Rectal smooth muscle tissue (tissue), 1 donor: ENCODE data around the gene ATG4D.
"Not testable (repeated sequence)": the region's sequence is repeated elsewhere in the genome, so short reads cannot be mapped to it uniquely, and the experiment has no call there.

Source experiments
- H3K27ac ChIP-seq: one replicate; pipeline ENCODE4 v1.7.0; 2013; ENCODE audit warnings: low read depth, low read length, inconsistent platforms
- H3K27me3 ChIP-seq: one replicate; pipeline ENCODE4 v1.7.0; 2013; ENCODE audit warnings: low read length; ENCODE audit not compliant: control insufficient read depth, insufficient read depth
- H3K36me3 ChIP-seq: one replicate; pipeline ENCODE4 v1.7.0; 2013; ENCODE audit warnings: low read length; ENCODE audit not compliant: control insufficient read depth, insufficient read depth
- H3K4me1 ChIP-seq: one replicate; pipeline ENCODE4 v1.7.0; 2013; ENCODE audit warnings: low read length; ENCODE audit not compliant: control insufficient read depth, insufficient read depth
- H3K4me3 ChIP-seq: one replicate; pipeline ENCODE4 v1.7.0; 2013; ENCODE audit warnings: low read length
- H3K9ac ChIP-seq: one replicate; pipeline ENCODE4 v1.7.0; 2013; ENCODE audit warnings: low read length

ATG4D gene

DNA sequence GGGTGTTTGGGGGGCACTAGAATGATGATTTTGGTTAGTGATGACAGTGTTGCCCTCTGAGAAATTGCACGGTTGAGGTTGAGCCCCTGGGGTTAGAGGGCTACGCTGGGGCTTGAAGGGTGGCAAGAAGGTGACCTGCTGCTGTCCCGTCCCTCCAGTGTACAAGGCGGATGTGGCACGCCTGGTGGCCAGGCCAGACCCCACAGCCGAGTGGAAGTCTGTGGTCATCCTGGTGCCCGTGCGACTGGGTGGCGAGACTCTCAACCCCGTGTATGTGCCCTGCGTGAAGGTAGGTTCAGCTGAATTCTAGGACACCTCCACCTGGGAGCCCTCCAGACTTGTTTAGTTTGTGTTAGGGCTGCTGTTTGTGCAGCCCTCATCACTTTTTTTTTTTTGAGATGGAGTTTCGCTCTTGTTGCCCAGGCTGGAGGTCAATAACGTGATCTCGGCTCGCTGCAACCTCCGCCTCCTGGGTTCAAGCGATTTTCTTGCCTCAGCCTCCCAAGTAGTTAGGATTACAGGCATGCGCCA, 5.1 kb downstream of the ATG4D start:
- Histone ChIP-seq H3K4me3 (no peak overlapping the region), H3K36me3 (peaks cover 23% of the 10 kb centered on the region), H3K9ac (no peak overlapping the region), H3K27ac (no peak overlapping the region), H3K4me1 (peaks cover 7% of the 10 kb centered on the region), H3K27me3 (no peaks in the 10 kb centered on the region)

GRCh38 chr19:10549733-10550132, 6.0 kb downstream of the ATG4D start:
- no peak overlapping the region for H3K4me3 ChIP-seq
- no peaks in the 10 kb centered on the region for H3K27me3 ChIP-seq
- H3K27ac ChIP-seq = no peak overlapping the region
- H3K4me1 ChIP-seq = peaks cover 4% of the 10 kb centered on the region
- peaks cover 30% of the 10 kb centered on the region for H3K36me3 ChIP-seq
- H3K9ac ChIP-seq = no peak overlapping the region

DNA sequence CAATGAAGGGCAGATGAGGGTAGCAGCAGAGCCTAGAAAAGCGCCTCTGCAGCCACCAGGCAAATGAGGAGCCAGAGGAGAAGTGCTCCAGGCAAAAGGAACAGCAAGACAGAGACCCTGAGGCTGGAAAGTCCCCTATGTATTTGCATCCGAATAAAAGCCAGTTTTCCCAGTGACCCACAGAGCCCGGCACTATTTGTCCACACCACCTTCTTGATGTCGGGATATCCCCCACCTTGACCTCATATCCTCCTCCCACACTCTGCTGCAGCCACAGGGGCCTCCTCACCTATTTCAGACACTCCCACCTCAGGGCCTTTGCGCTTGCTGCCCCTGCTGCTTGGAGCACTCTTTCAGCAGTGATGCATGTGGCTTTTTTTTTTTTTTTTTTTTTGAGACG, 6.6 kb downstream of the ATG4D start:
- Histone ChIP-seq H3K36me3 (peaks cover 30% of the 10 kb centered on the region), H3K27ac (no peak overlapping the region), H3K27me3 (no peaks in the 10 kb centered on the region), H3K4me3 (no peak overlapping the region), H3K4me1 (no peaks in the 10 kb centered on the region), H3K9ac (no peak overlapping the region)

DNA sequence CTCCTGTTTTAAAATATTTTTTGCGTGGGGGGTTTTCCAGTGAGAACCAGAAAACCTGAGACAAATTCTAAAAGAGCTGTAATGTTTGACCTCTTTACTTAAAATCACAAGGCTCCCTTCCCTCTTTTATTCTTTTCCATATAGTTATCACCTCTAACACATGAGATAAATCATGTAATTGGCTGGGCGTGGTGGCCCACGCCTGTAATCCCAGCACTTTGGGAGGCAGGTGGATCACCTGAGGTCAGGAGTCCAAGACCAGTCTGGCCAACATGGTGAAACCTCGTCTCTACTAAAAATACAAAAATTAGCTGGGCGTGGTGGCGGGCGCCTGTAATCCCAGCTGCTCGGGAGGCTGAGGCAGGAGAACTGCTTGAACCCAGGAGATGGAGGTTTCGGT, 7.3 kb downstream of the ATG4D start:
- H3K36me3 ChIP-seq = peaks cover 35% of the 10 kb centered on the region
- H3K27me3 ChIP-seq, H3K4me3 ChIP-seq, H3K4me1 ChIP-seq, H3K9ac ChIP-seq, H3K27ac ChIP-seq: not testable (repeated sequence)

DNA sequence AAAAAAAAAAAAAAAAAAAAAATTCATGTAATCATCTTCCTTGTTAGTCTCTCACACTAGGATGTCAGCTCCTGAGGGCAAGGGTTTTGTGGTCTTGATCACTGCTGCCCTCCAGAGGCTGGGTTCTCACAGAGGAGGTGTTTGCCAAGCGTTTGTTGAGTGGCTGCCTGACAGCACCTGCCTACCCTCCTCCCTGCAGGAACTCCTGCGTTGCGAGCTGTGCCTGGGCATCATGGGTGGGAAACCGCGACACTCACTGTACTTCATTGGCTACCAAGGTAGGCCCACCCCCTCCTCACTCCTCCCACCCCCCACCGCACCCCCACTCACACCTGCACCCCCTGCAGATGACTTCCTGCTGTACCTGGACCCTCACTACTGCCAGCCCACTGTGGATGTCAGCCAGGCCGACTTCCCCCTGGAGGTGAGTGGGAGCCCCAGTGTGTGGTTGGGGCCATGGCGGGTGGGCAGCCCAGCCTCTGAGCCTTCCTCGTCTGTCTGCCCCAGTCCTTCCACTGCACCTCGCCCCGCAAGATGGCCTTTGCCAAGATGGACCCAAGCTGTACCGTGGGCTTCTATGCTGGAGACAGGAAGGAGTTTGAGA, 8.1 kb downstream of the ATG4D start:
- H3K4me3 ChIP-seq = no peak overlapping the region
- peaks cover 35% of the 10 kb centered on the region for H3K36me3 ChIP-seq
- H3K27me3 ChIP-seq = no peaks in the 10 kb centered on the region
- no peaks in the 10 kb centered on the region for H3K4me1 ChIP-seq
- H3K9ac ChIP-seq = no peak overlapping the region
- H3K27ac ChIP-seq = no peak overlapping the region

DNA sequence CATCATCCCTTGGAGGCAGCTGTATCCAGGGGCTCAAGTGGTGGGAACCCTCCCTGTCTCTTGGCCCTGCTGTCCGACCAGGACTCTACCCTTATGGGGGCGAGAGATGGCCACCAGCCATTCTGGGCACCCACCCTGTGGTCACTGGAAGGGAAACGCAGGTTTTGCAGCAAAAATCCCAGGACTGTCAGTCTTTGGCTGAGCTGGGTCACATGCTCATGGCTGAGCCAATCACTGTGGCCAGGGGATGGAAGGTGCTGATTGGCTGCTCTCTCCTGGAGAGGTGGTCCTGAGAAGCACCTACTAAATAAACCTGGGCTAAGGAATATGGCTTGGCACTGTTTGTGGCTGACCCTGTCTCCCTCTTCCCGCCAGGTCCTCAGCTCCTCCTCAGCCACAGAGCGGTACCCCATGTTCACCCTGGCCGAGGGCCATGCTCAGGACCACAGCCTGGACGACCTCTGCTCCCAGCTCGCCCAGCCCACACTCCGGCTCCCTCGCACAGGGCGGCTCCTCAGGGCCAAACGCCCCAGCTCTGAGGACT, 8.9 kb downstream of the ATG4D start:
- Histone ChIP-seq H3K27me3 (no peaks in the 10 kb centered on the region), H3K4me3 (no peak overlapping the region), H3K27ac (no peak overlapping the region), H3K4me1 (no peaks in the 10 kb centered on the region), H3K36me3 (peaks cover 31% of the 10 kb centered on the region), H3K9ac (no peak overlapping the region)

DNA sequence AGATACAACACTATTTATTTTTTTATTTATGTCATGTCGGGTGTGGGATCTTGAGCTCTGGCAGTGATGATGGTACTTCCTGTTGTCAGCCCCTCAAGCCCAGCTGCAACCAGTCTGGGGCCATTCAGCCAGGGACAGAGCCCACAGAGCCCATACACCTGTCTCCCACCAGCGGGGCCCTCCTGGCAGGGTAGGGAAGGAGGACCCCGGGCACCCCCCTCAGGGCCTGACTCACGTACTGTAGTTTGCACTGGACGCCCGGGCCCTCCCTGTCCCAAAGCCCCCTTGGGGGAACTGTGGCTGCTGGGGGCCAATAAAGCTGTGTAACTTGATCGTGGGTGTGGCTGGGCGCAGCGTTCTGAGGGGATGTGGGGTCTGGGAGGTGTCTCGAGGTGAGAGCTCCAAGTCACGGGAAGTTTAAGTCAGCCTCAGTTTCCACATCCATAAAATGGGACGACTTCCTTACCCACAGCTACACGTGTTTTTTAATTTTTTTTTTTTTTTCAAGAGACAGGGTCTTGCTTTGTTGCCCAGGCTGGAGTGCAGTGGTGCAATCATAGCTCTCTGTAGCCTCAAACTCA, 9.5 kb downstream of the ATG4D start:
- Histone ChIP-seq H3K36me3 (peaks cover 34% of the 10 kb centered on the region), H3K4me3 (no peak overlapping the region), H3K27me3 (no peaks in the 10 kb centered on the region), H3K27ac (no peak overlapping the region), H3K9ac (no peak overlapping the region), H3K4me1 (no peaks in the 10 kb centered on the region)

GRCh38 chr19:10553943-10554381, 10.3 kb downstream of the ATG4D start:
- H3K4me3 ChIP-seq = no peak overlapping the region
- no peak overlapping the region for H3K27ac ChIP-seq
- no peak overlapping the region for H3K9ac ChIP-seq
- H3K4me1 ChIP-seq = no peaks in the 10 kb centered on the region
- peaks cover 28% of the 10 kb centered on the region for H3K36me3 ChIP-seq
- no peaks in the 10 kb centered on the region for H3K27me3 ChIP-seq

DNA sequence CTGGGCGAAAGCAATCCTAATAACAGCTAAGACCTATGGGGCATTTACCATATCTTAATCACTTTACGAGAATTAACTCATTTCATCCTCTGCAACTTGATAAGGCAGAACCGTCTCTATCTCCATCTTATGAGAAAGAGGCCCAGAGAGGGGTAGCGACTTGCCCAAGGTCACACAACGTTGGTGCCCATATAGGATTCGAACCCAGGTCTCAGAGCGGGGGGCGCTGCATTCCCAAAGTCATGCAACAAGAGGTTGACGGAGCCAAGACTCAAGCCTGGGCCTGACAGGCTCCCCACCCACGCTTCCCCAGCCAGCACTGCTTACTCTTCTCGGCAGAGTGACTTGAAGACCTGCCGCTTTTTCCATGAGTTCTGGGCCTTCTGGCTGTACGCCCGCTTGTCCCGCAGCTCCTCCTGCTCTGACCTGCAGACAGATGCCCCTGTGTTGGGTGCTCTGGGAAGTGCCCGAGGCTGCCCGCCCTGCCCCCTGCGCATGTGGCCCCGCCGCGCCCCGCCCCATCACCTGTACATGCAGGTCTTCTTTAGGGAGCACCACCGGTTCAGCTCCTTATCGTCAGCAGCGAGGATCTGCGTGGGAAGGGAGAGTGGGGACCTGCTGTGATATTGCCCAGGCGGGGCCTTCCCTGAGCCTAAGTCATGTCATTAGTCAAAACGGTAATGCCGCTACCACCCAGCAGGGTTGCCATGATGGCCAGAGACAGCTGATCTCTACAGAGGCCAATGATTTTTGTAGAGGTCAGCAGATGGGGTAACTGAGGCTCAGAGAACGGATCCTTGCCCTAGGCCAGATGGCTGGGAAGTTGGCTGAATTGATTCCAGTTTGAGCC, 11.3 kb downstream of the ATG4D start:
- no peak overlapping the region for H3K27ac ChIP-seq
- no peaks in the 10 kb centered on the region for H3K27me3 ChIP-seq
- H3K4me1 ChIP-seq = no peaks in the 10 kb centered on the region
- no peak overlapping the region for H3K4me3 ChIP-seq
- no peak overlapping the region for H3K9ac ChIP-seq
- peaks cover 30% of the 10 kb centered on the region for H3K36me3 ChIP-seq

DNA sequence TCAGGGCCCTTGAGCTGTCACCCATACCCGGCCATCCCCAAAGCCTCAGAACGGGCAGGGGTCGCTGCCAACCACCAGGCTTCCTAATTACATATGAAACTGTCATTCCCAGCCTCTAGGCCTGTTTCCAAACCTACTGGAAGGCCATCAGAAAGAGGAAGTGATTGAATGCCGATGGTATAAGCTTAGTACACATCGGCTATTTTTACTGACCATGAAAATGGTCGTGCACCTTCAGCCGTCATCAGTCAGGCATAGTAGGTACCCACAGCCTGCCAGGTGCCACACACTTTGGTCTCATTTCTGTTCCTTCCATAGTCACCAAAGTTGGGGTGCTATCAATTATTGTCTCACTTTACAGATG, 11.9 kb downstream of the ATG4D start:
- Histone ChIP-seq H3K4me1 (no peaks in the 10 kb centered on the region), H3K27ac (no peak overlapping the region), H3K27me3 (no peaks in the 10 kb centered on the region), H3K36me3 (peaks cover 36% of the 10 kb centered on the region), H3K4me3 (no peak overlapping the region), H3K9ac (no peak overlapping the region)

- Histone ChIP-seq H3K4me3 (no peak overlapping the region), H3K36me3 (peaks cover 34% of the 10 kb centered on the region), H3K27me3 (no peaks in the 10 kb centered on the region), H3K4me1 (no peaks in the 10 kb centered on the region), H3K27ac (no peak overlapping the region), H3K9ac (no peak overlapping the region)
These were observed 14.0 kb downstream of the ATG4D start for GRCh38 chr19:10557603-10558197.

GRCh38 chr19:10560154-10560553, 16.4 kb downstream of the ATG4D start:
- H3K4me3 ChIP-seq = no peak overlapping the region

More at GRCh38 chr19:10560154-10560553, 16.4 kb downstream of the ATG4D start:
- Histone ChIP-seq H3K36me3 (peaks cover 23% of the 10 kb centered on the region), H3K9ac (no peak overlapping the region), H3K27me3 (no peaks in the 10 kb centered on the region), H3K27ac (no peak overlapping the region), H3K4me1 (no peaks in the 10 kb centered on the region)
